Loucy (cell line): ENCODE measurements around the gene RUNX1.
A peak's percentile ranks its signal among the peaks of the same experiment; 100 is the strongest.

Source experiments
- H2AFZ ChIP-seq: fragments of 200-600 bp; sonication (generic); 2 replicates; pipeline ENCODE4 v1.6.0; 2016; ENCODE audit warnings: antibody characterized with exemption, mild to moderate bottlenecking, low read length, moderate library complexity
- H3F3A ChIP-seq: fragments of 200-600 bp; 2 replicates; pipeline ENCODE4 v1.6.0; 2016; ENCODE audit warnings: antibody characterized with exemption, low read depth, mild to moderate bottlenecking
- H3K27me3 ChIP-seq: fragments of 200-600 bp; sonication (generic); 2 replicates; pipeline ENCODE4 v1.6.1; 2014; ENCODE audit warnings: low read length, mild to moderate bottlenecking; ENCODE audit not compliant: insufficient read depth, poor library complexity, severe bottlenecking
- H3K36me3 ChIP-seq: fragments of 200-600 bp; sonication (generic); 2 replicates; pipeline ENCODE4 v1.6.1; 2016; ENCODE audit warnings: low read length; ENCODE audit not compliant: insufficient read depth
- H3K4me1 ChIP-seq: fragments of 200-600 bp; sonication (generic); 2 replicates; pipeline ENCODE4 v1.5.1; 2014; ENCODE audit warnings: low read length, mild to moderate bottlenecking; ENCODE audit not compliant: insufficient read depth, poor library complexity, severe bottlenecking
- H3K4me2 ChIP-seq: fragments of 200-600 bp; sonication (generic); 2 replicates; pipeline ENCODE4 v1.6.0; 2014; ENCODE audit warnings: antibody characterized with exemption, low read length, low read depth, mild to moderate bottlenecking; ENCODE audit not compliant: poor library complexity, severe bottlenecking
- H3K4me3 ChIP-seq: fragments of 200-600 bp; sonication (generic); 2 replicates; pipeline ENCODE4 v1.5.1; 2014; ENCODE audit warnings: low read length, mild to moderate bottlenecking, mixed read lengths; ENCODE audit not compliant: poor library complexity, severe bottlenecking
- H3K79me2 ChIP-seq: fragments of 200-600 bp; sonication (generic); 2 replicates; pipeline ENCODE4 v1.6.1; 2014; ENCODE audit warnings: low read length; ENCODE audit not compliant: insufficient read depth
- H3K9ac ChIP-seq: fragments of 200-600 bp; sonication (generic); 2 replicates; pipeline ENCODE4 v1.6.0; 2014; ENCODE audit warnings: mild to moderate bottlenecking, low read depth, low read length, moderate library complexity; ENCODE audit not compliant: poor library complexity, severe bottlenecking
- H3K9me2 ChIP-seq: fragments of 200-600 bp; sonication (generic); replicated peaks from 2 replicates; pipeline ENCODE4 v1.6.1; 2016; ENCODE audit warnings: low read depth, low read length, mixed read lengths
- H3K9me3 ChIP-seq: fragments of 200-600 bp; sonication (generic); 2 replicates; pipeline ENCODE4 v1.6.1; 2014; ENCODE audit warnings: mild to moderate bottlenecking, antibody characterized with exemption, low read length, low read depth; ENCODE audit not compliant: insufficient read depth
- H4K20me1 ChIP-seq: fragments of 200-600 bp; sonication (generic); 2 replicates; pipeline ENCODE4 v1.6.0; 2014; ENCODE audit warnings: antibody characterized with exemption, low read length, mild to moderate bottlenecking; ENCODE audit not compliant: insufficient read depth, poor library complexity, severe bottlenecking
- EZH2phosphoT487 ChIP-seq: fragments of 200-600 bp; IDR thresholded peaks from 2 replicates; pipeline ENCODE4 v1.6.1; 2018; ENCODE audit warnings: antibody characterized with exemption, mild to moderate bottlenecking, moderate library complexity, borderline replicate concordance
- TF ChIP-seq, protein P1 (sequence below): fragments of 200-600 bp; sonication (generic); conservative IDR thresholded peaks from 2 replicates; pipeline ENCODE4 v1.5.1; 2014; ENCODE audit warnings: mild to moderate bottlenecking, antibody characterized with exemption, low read length

RUNX1 gene

GRCh38 chr21:35052801-35053200 lies 3.7 kb upstream of the RUNX1 start:
- Histone ChIP-seq H3K4me3 (no peak overlapping the region), H4K20me1 (peaks cover 9% of the 10 kb centered on the region), H2AFZ (no peak overlapping the region), H3K4me2 (no peak overlapping the region), H3K79me2 (peaks cover 28% of the 10 kb centered on the region), H3K9ac (no peak overlapping the region), H3K9me2 (no peaks in the 10 kb centered on the region), H3K4me1 (peaks cover 45% of the 10 kb centered on the region), H3K9me3 (no peaks in the 10 kb centered on the region), H3K36me3 (0 out of 2 replicates have a peak, but pooled peaks cover 2% of the 10 kb centered on the region), H3F3A (peaks cover 4% of the 10 kb centered on the region; the same call in 1 of the 2 replicates), H3K27me3 (no peaks in the 10 kb centered on the region)
- TF ChIP-seq EZH2phosphoT487: no peak
- TF ChIP-seq, protein P1, sequence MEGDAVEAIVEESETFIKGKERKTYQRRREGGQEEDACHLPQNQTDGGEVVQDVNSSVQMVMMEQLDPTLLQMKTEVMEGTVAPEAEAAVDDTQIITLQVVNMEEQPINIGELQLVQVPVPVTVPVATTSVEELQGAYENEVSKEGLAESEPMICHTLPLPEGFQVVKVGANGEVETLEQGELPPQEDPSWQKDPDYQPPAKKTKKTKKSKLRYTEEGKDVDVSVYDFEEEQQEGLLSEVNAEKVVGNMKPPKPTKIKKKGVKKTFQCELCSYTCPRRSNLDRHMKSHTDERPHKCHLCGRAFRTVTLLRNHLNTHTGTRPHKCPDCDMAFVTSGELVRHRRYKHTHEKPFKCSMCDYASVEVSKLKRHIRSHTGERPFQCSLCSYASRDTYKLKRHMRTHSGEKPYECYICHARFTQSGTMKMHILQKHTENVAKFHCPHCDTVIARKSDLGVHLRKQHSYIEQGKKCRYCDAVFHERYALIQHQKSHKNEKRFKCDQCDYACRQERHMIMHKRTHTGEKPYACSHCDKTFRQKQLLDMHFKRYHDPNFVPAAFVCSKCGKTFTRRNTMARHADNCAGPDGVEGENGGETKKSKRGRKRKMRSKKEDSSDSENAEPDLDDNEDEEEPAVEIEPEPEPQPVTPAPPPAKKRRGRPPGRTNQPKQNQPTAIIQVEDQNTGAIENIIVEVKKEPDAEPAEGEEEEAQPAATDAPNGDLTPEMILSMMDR: no peak

DNA sequence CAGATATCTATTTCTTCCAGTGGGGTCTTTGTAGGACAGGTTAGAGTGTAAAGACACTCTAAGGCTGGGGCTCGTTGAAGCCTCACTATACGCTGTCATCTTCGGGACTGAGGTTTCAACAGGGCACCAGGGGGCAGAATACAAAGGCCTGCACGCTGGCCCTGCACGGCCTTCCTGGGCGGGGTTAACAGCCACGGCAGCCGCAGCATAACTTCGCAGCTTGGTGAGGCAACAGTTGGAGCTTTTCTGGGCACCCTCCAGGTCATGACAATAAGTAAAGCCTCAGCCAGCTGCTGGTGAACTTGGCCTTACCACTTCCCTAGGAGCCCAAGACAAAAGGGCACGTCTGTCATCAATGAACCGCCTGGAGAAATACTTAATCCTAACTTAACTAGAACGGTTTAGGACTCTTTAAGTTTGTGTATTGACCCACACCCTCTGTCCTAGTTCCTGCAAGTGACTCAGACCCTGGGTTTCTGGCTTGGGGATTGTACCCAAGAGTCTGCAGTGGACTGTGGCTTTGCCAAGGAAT lies 2.3 kb upstream of the RUNX1 start:
- H3K4me2 ChIP-seq: peak overlapping the region; percentile 95

GRCh38 chr21:35050348-35051286 lies 1.5 kb upstream of the RUNX1 start:
- Histone ChIP-seq H3K4me1 (peaks cover 40% of the 10 kb centered on the region), H3K9me2 (no peaks in the 10 kb centered on the region), H3K36me3 (peaks cover 7% of the 10 kb centered on the region; the same call in 1 of the 2 replicates), H3K27me3 (no peaks in the 10 kb centered on the region), H3K4me2 (peak overlapping the region; percentile 95), H3K4me3 (peak overlapping the region; percentile 37), H3K9ac (peak overlapping the region; percentile 63), H3F3A (peaks cover 4% of the 10 kb centered on the region; the same call in 1 of the 2 replicates), H2AFZ (no peak overlapping the region), H3K9me3 (no peaks in the 10 kb centered on the region), H4K20me1 (peaks cover 11% of the 10 kb centered on the region), H3K79me2 (peaks cover 50% of the 10 kb centered on the region)
- TF ChIP-seq, protein P1: no peak
- TF ChIP-seq EZH2phosphoT487: no peak

More for the DNA sequence above, 2.3 kb upstream of the RUNX1 start:
- peaks cover 10% of the 10 kb centered on the region for H4K20me1 ChIP-seq
- H3K9me3 ChIP-seq: no peaks in the 10 kb centered on the region
- no peaks in the 10 kb centered on the region for H3K27me3 ChIP-seq
- peaks cover 42% of the 10 kb centered on the region for H3K79me2 ChIP-seq
- H3K4me3 ChIP-seq: peak overlapping the region; percentile 37
- H3K4me1 ChIP-seq: peaks cover 37% of the 10 kb centered on the region
- H2AFZ ChIP-seq: peak overlapping the region; percentile 48; the same call in 1 of the 2 replicates
- no peaks in the 10 kb centered on the region for H3K9me2 ChIP-seq
- TF ChIP-seq, protein P1: peak; percentile 75
- TF ChIP-seq EZH2phosphoT487: no peak
- peaks cover 4% of the 10 kb centered on the region; the same call in 1 of the 2 replicates for H3F3A ChIP-seq
- 0 out of 2 replicates have a peak, but pooled peaks cover 3% of the 10 kb centered on the region for H3K36me3 ChIP-seq
- H3K9ac ChIP-seq: peak overlapping the region; percentile 63
